Fibroblast of the aortic adventitia (primary cell): ENCODE data around the gene LDHAL6A. TPM values are rescaled to one million over a fixed set of nuclear protein-coding genes. Genes with fewer than 3 reads are reported as not detected.
A peak's percentile ranks its signal among the peaks of the same experiment; 100 is the strongest.
"Not testable (repeated sequence)": the region's sequence is repeated elsewhere in the genome, so short reads cannot be mapped to it uniquely, and the experiment has no call there.

Experiments
- DNase-seq: peaks from one replicate; pipeline ENCODE4 v3.0.0-alpha.2; 2010; ENCODE audit warnings: low read depth
- H3K4me3 ChIP-seq: 2 replicates; pipeline ENCODE4 v1.5.1; 2011; ENCODE audit warnings: low read depth, mild to moderate bottlenecking, control low read depth, low read length, moderate library complexity
- CTCF ChIP-seq: IDR thresholded peaks from 2 replicates; pipeline ENCODE4 v1.5.1; 2011; ENCODE audit warnings: mild to moderate bottlenecking, low read length, control low read depth, inconsistent platforms; ENCODE audit not compliant: insufficient read depth
- total RNA-seq: library from RNA; depleted of rRNA; stranded (reverse); fragments of >200 nt; gene quantifications from 2 replicates; pipeline ENCODE4 v1.2.3, GENCODE V29; 2012; ENCODE audit warnings: low replicate concordance

The LDHAL6A gene
- total RNA-seq: not detected in 2 replicates

- no peak for TF ChIP-seq CTCF
- no peak for DNase-seq
- no peak within 1 kb of the TSS for H3K4me3 ChIP-seq
Observed at GRCh38 chr11:18455686-18456372, at the start of gene LDHAL6A. Gene LDHAL6A, plus strand, starts transcription at chr11:18455856. Its CDS starts 825 bp downstream, at chr11:18456681.

- H3K4me3 ChIP-seq: not testable (repeated sequence)
- peak; percentile 43 for DNase-seq
Observed at GRCh38 chr11:18407400-18407799, 48.3 kb upstream of the LDHAL6A start.

GRCh38 chr11:18408558-18409291, 46.9 kb upstream of the LDHAL6A start:
- no peak for DNase-seq
- no peak for TF ChIP-seq CTCF
- no peak overlapping the region for H3K4me3 ChIP-seq

DNA sequence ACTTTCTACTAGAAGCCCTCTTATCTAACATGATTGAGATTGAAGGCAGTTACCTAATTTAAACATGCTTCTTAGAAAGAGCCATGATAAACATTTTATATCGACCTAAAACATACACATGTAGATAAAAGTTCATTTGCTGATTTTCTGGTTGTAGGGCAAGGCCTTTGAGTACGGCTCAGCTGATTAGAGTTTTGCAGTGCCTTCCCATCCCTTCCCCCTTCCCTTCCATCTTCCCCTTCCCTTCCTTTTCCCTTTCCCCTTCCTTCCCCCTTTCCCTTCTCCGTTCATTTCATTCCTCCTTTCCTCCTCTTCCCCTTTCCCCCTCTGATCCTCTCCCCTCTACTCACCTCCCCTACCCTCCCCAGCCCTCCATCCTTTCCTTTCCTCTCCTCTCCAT, 39.2 kb upstream of the LDHAL6A start:
- DNase-seq: no peak
- H3K4me3 ChIP-seq: no peak overlapping the region
- TF ChIP-seq CTCF: no peak

DNA sequence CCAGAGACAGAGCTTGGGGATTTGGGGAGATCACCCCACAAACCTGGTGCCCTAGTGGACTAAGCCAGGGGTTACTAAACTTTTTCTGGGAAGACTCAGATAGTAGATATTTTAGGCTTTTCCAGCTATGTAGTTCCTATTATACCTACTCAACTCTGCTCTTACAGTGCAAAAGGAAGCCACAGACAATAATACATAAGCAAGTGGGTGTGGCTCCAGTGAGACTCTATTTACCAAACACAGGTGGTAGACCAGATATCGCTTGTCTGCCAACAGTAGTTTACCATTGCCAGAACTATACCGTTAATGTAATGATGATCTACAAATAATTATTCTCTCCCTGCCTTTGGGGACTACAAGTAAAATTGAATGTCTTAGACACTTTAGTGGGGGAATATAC, 36.6 kb upstream of the LDHAL6A start:
- no peak for DNase-seq
- no peak overlapping the region for H3K4me3 ChIP-seq
- no peak for TF ChIP-seq CTCF

GRCh38 chr11:18420067-18420466, 35.6 kb upstream of the LDHAL6A start:
- H3K4me3 ChIP-seq: no peak overlapping the region
- DNase-seq: no peak
- no peak for TF ChIP-seq CTCF

DNA sequence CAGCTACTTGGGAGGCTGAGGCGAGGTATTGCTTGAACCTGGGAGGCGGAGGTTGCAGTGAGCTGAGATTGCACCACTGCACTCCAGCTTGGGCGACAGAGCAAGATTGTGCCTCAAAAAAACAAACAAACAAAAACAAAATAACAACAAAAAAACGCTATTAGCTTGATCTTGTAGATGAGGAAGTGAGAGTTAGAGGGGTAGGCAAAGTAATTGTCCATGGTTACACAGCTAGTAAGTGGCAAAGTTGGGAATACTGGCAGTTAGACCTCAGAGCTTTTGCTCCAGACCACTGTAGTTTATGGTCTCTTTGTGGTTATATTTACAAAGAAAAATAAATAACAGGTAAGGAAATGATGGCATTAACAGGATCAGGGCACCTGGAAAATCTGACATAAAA, 28.4 kb upstream of the LDHAL6A start:
- no peak for DNase-seq
- no peak for TF ChIP-seq CTCF
- H3K4me3 ChIP-seq: no peak overlapping the region
